Muscle of arm (tissue), 12 donors: ENCODE data around the gene PRELID3B. TPM values are rescaled to one million over a fixed set of nuclear protein-coding genes. Genes with fewer than 3 reads are reported as not detected.

Source experiments
- polyA plus RNA-seq, 12 donors: library from polyadenylated mRNA; unstranded; fragments of 120-200 nt; gene quantifications; one replicate each; pipeline ENCODE4 v1.2.1, GENCODE V29; 2013; ENCODE audit not compliant: insufficient read length in 12 of 12

The PRELID3B gene
- polyA plus RNA-seq, 12 donors = 41.2 to 1,582 (median 52.9) TPM

Other genes with a start within 250 kb of the PRELID3B start
- 1 to 10 TPM in 10 of 12 donors, not detected in 2; 1.2 to 4.0 (median 2.2) TPM for gene GNAS-AS1, start 191.9 kb downstream of the PRELID3B start, polyA plus RNA-seq
- gene GNAS, start 190.1 kb downstream of the PRELID3B start, polyA plus RNA-seq = 1,000 to 10,000 TPM; 1,830 to 3,969 (median 3,341) TPM
- 10 to 100 TPM in 11 of 12 donors, not detected in 1; 46.8 to 95.9 (median 59.8) TPM for gene NELFCD, start 61.5 kb downstream of the PRELID3B start, polyA plus RNA-seq
- gene CTSZ, start 35.5 kb downstream of the PRELID3B start, polyA plus RNA-seq = 100 to 1,000 TPM in 1 of 12 donors, 10 to 100 TPM in 10, not detected in 1; 56.0 to 108 (median 65.1) TPM
- gene TUBB1, start 23.4 kb downstream of the PRELID3B start, polyA plus RNA-seq = 1 to 10 TPM in 2 of 12 donors, under 1 TPM in 8, not detected in 2; 0.20 to 1.1 (median 0.59) TPM
- 100 to 1,000 TPM in 10 of 12 donors, 10 to 100 TPM in 1, not detected in 1; 54.1 to 215 (median 171) TPM for gene ATP5F1E, start 10.5 kb downstream of the PRELID3B start, polyA plus RNA-seq
- under 1 TPM in 10 of 12 donors, not detected in 2; 0.15 to 0.68 (median 0.31) TPM for gene ZNF831, start 121.0 kb upstream of the PRELID3B start, polyA plus RNA-seq